Measurements from ENCODE around the gene MRLN.

MRLN gene

DNA sequence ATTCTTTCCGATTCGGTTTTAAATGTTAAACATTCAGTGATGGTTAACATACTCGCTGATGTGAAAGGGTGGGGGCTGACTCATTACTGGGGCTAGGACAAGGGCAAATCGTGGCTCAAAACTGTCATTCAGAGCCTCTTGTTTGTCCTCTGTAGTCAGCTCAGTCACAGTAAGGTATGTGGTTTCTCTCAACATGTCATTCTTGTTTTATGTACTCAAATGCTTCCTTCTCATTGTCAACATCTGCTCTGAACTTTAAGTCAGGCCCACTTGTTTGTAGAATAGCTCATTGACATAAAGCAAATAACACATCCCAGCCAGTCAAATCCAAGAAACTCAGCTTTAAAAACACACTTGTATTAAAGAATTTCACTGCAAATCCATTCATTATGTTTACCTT, 50.9 kb downstream of the MRLN start:
- DNase-seq = no peak

DNA sequence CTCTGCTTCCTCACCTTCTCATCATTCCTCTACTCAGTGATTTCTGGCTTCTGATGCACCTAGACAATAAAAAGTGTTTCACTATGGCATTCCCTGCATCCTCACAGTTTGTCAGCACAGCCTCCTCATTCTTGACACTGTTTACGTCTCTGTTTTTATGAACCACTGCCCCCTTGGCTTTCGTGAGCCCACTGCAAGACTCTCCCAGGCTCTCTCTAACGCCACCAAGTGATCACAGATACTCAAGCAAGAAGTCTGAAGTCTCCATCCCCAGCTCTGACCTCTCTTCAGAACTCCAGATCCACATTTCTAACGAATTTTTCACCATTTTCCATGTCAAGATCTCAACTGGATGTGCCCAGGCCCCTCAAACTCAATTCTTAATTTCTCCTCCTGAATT, 52.5 kb downstream of the MRLN start:
- DNase-seq = no peak

DNA sequence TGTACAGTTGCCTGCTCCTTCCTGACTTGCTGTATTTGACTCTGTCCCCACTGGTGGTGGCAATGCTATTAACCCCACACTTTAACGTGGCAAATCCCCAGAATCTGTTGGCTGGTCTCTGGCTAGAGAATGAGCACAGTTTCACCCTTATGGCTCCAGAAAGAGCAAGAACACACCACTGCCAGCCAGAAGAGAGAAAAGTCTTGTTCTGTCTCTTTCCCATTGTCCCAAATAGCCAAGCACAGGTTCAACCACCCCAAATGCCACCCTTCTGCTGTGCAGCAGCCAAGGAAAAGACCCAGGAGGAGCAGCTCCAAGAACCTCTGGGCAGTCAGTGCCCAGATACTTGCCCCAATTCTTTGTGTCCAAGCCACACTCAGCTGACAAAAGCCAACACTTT, 54.9 kb downstream of the MRLN start:
- no peak for DNase-seq

GRCh38 chr10:59695637-59696036, 57.6 kb downstream of the MRLN start:
- DNase-seq = no peak

DNA sequence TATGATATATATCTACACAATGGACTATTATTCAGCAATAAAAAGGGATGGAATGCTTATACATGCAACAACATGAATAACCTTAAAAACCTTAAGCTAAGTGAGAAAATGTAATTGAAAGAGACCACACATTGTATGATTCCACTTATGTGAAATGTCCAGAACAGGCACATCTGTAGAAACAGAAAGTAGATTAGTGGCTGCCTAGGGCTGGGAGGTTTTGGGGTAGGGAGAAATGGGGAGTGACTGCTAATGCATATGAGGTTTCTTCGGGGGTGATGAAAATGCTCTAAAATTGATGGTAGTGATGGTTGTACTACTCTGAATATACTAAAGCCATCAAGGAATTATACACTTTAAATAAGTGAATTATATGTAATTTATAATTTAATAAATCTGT, 58.3 kb downstream of the MRLN start:
- no peak for DNase-seq

- no peak for DNase-seq
Measured at GRCh38 chr10:59692113-59692512, 61.1 kb downstream of the MRLN start.

GRCh38 chr10:59688921-59689351, 64.3 kb downstream of the MRLN start:
- no peak for DNase-seq

GRCh38 chr10:59687657-59688056, 65.6 kb downstream of the MRLN start:
- no peak for DNase-seq

Data from NCI-H146 (cell line).